Measurements from ENCODE around the gene CRISPLD2. TPM values are rescaled to one million over a fixed set of nuclear protein-coding genes. Genes with fewer than 3 reads are reported as not detected.

The CRISPLD2 gene
- total and polyA plus RNA-seq, 10 donors, result 7.9 to 271 (median 75.5) TPM

GRCh38 chr16:84863481-84863814 is 43.7 kb downstream of the CRISPLD2 start:
- Histone ChIP-seq H3K27me3 (replicated peaks in 1 of 7) (peaks cover 0 to 24% (median 0%) of the 10 kb centered on the region in 7 donors), H3K9me3 (peaks cover 0 to 25% (median 21%) of the 10 kb centered on the region in 8 donors), H3K4me3 (no peak overlapping the region), H3K36me3 (peaks cover 0 to 100% (median 8%) of the 10 kb centered on the region in 6 donors), H3K4me1 (no peaks in the 10 kb centered on the region), H3K27ac (no peak overlapping the region)
- WGBS, 5 donors, result 89 to 98% (median 95%) methylated on average over 8 of the region's 8 CpGs
- DNase-seq, result no peak
- intact Hi-C loops (cut with DNase I; ENCODE audit: low total_unique reads), result no loop called here
- TF ChIP-seq, protein P1, sequence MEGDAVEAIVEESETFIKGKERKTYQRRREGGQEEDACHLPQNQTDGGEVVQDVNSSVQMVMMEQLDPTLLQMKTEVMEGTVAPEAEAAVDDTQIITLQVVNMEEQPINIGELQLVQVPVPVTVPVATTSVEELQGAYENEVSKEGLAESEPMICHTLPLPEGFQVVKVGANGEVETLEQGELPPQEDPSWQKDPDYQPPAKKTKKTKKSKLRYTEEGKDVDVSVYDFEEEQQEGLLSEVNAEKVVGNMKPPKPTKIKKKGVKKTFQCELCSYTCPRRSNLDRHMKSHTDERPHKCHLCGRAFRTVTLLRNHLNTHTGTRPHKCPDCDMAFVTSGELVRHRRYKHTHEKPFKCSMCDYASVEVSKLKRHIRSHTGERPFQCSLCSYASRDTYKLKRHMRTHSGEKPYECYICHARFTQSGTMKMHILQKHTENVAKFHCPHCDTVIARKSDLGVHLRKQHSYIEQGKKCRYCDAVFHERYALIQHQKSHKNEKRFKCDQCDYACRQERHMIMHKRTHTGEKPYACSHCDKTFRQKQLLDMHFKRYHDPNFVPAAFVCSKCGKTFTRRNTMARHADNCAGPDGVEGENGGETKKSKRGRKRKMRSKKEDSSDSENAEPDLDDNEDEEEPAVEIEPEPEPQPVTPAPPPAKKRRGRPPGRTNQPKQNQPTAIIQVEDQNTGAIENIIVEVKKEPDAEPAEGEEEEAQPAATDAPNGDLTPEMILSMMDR (IDR thresholded peaks at IDR 0.05 in 8 of 11, conservative IDR thresholded peaks at IDR 0.05 in 3 of 11), result no peak
- no peak for TF ChIP-seq POLR2AphosphoS5 (IDR thresholded peaks at IDR 0.05)
- no peak for TF ChIP-seq POLR2A (IDR thresholded peaks at IDR 0.05)

DNA sequence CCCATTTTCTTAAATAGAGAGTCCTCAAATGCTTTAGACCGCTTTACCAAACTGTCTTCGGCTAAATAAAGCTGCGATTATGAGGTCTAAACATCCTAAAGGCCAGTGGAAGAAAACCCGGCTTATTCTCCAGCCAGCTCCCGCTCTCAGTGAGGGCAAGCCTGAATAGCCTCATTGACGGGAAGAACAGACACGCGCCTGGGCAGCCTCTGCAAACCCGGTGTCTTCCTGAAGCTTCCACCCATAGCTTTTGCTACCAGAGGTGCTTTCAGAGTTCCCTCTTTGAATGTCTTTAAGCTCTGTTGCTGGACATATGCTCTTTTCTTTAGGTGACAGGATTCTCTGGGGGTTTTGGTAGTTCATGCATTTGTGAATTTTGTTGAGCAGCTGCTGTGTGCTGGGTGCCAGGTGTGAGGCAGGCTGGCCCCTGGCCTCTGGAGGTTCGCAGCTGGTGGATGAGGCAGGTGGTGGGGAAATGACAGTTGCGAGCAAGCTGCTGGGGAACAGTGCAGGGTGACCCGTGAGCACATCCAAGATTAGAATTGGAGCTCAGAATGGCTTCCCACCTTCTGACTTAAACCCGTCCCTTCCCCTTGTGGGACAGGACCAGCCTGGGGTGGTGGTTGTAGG is 44.7 kb downstream of the CRISPLD2 start:
- peaks cover 0 to 15% (median 13%) of the 10 kb centered on the region in 8 donors for H3K9me3 ChIP-seq
- DNase-seq, result no peak
- TF ChIP-seq POLR2AphosphoS5 (IDR thresholded peaks at IDR 0.05), result no peak
- TF ChIP-seq, protein P1 (IDR thresholded peaks at IDR 0.05 in 8 of 11, conservative IDR thresholded peaks at IDR 0.05 in 3 of 11), result no peak
- no peak for TF ChIP-seq POLR2A (IDR thresholded peaks at IDR 0.05)
- H3K4me3 ChIP-seq, result no peak overlapping the region
- H3K27me3 ChIP-seq (replicated peaks in 1 of 7), result peaks cover 0 to 24% (median 0%) of the 10 kb centered on the region in 7 donors
- WGBS, 5 donors, result 60 to 81% (median 75%) methylated on average over 11 to 13 of the region's 13 CpGs
- peaks cover 0 to 100% (median 4%) of the 10 kb centered on the region in 6 donors for H3K36me3 ChIP-seq
- no peaks in the 10 kb centered on the region for H3K4me1 ChIP-seq
- intact Hi-C loops (cut with DNase I; ENCODE audit: low total_unique reads), result no loop called here
- H3K27ac ChIP-seq, result no peak overlapping the region

DNA sequence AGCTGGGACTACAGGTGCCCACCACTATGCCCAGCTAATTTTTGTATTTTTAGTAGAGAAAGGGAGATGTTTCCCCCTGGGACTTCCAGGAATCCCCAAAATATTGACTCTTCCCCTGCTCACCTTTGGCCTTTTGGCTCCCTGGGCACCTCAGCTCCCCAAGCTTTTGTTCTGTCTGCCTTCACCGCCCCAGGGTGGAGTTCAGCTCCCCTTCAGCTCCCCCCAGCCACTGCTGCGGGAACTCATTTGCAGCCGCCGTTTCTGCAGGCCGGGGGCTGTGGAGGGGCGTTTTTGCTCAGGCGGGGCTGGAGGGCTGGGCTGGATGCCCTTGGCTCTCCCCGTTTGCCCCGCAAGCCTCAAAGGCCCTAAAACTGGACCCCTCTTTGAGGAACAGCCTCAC is 47.9 kb downstream of the CRISPLD2 start:
- Histone ChIP-seq H3K27ac (no peak overlapping the region), H3K4me1 (no peaks in the 10 kb centered on the region)
- intact Hi-C loops (cut with DNase I; ENCODE audit: low total_unique reads), result no loop called here

DNA sequence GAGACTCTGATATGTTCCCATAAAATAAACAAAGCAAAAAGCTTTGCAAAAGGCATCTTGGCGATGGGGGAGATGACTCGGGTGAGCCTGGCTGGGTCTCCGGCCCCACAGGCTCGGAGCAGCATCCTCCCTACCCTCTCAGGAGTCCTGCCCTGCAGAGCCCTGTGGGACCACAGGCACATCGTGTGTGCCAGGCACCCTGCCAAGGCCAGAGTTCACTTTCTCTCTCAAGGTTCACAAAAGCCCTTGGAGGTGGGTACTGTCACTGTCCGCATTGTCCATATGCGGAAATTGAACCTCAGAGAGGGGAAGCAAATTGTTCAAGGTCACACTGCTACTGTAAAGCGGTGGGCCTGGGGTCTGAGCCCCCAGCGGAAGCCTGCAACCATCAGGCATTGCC is 48.5 kb downstream of the CRISPLD2 start:
- TF ChIP-seq POLR2AphosphoS5 (IDR thresholded peaks at IDR 0.05), result peak in 1 of 3 donors; percentile 5
- TF ChIP-seq, protein P1 (IDR thresholded peaks at IDR 0.05 in 8 of 11, conservative IDR thresholded peaks at IDR 0.05 in 3 of 11), result no peak
- H3K27me3 ChIP-seq (replicated peaks in 1 of 7), result peaks cover 0 to 13% (median 0%) of the 10 kb centered on the region in 7 donors
- H3K9me3 ChIP-seq, result no peaks in the 10 kb centered on the region
- H3K4me1 ChIP-seq, result no peaks in the 10 kb centered on the region
- no peak overlapping the region for H3K27ac ChIP-seq
- H3K36me3 ChIP-seq, result peaks cover 0 to 98% (median 8%) of the 10 kb centered on the region in 6 donors
- intact Hi-C loops (cut with DNase I; ENCODE audit: low total_unique reads), result no loop called here
- no peak overlapping the region for H3K4me3 ChIP-seq
- 65 to 80% (median 78%) methylated on average over 7 to 9 of the region's 9 CpGs for WGBS, 5 donors
- DNase-seq, result no peak

More for the DNA sequence above, 47.9 kb downstream of the CRISPLD2 start:
- 75 to 83% (median 80%) methylated on average over 9 of the region's 9 CpGs for WGBS, 5 donors
- TF ChIP-seq POLR2AphosphoS5 (IDR thresholded peaks at IDR 0.05) (no peak), POLR2A (IDR thresholded peaks at IDR 0.05) (no peak)
- TF ChIP-seq, protein P1 (IDR thresholded peaks at IDR 0.05 in 8 of 11, conservative IDR thresholded peaks at IDR 0.05 in 3 of 11), result no peak
- Histone ChIP-seq H3K9me3 (no peaks in the 10 kb centered on the region), H3K36me3 (peaks cover 0 to 98% (median 5%) of the 10 kb centered on the region in 6 donors), H3K27me3 (replicated peaks in 1 of 7) (peaks cover 0 to 19% (median 0%) of the 10 kb centered on the region in 7 donors), H3K4me3 (no peak overlapping the region)
- DNase-seq, result no peak

All from spleen (tissue), 11 donors.